Measurements from ENCODE around the gene RAB27A.

- TF ChIP-seq CTCF (IDR thresholded peaks at IDR 0.05; ENCODE audit: insufficient read depth, low read length, poor library complexity, severe bottlenecking) (no peak), EZH2phosphoT487 (conservative IDR thresholded peaks at IDR 0.05; ENCODE audit: low read length) (no peak)
These were observed 90.9 kb downstream of the RAB27A start for GRCh38 chr15:55198706-55199105.

All from SU-DHL-6 (cell line).